ENCODE data around the gene OR51G1. TPM values are rescaled to one million over a fixed set of nuclear protein-coding genes. Genes with fewer than 3 reads are reported as not detected.

Gene OR51G1
- total and polyA plus RNA-seq, 4 donors: not detected

GRCh38 chr11:4919250-4919649, 4.9 kb downstream of the OR51G1 start, which contains the start of gene OR51G2:
Gene OR51G2 (minus strand): TSS chr11:4919350. CDS start chr11:4915663, 3,687 bp downstream.
- H3K36me3 ChIP-seq (ENCODE audit: control insufficient read depth in 4 of 4, insufficient read depth in 3 of 4, low read depth in 1 of 4, low read length in 3 of 4): no peaks in the 10 kb centered on the region
- H3K27ac ChIP-seq (ENCODE audit: low read depth in 1 of 2, low read length in 2 of 2): no peak within 1 kb of the TSS
- no peak for DNase-seq (ENCODE audit: low spot score)
- peaks cover 0 to 5% (median 0%) of the 10 kb centered on the region in 4 donors for H3K9me3 ChIP-seq (ENCODE audit: control insufficient read depth in 4 of 4, low read length in 3 of 4)
- peaks cover 0 to 6% (median 0%) of the 10 kb centered on the region in 4 donors for H3K27me3 ChIP-seq (ENCODE audit: control insufficient read depth in 4 of 4, insufficient read depth in 4 of 4, low read length in 3 of 4)
- TF ChIP-seq ATF3 (IDR thresholded peaks at IDR 0.05) (no peak), MAX (IDR thresholded peaks at IDR 0.05) (no peak), ZBTB33 (IDR thresholded peaks at IDR 0.05) (no peak), GABPA (IDR thresholded peaks at IDR 0.05 in 1 of 2, conservative IDR thresholded peaks at IDR 0.05 in 1 of 2) (no peak), HNF4G (IDR thresholded peaks at IDR 0.05) (no peak), FOXA1 (IDR thresholded peaks at IDR 0.05) (no peak), SP1 (IDR thresholded peaks at IDR 0.05) (no peak), RXRA (IDR thresholded peaks at IDR 0.05) (no peak), NR2F2 (IDR thresholded peaks at IDR 0.05) (no peak), EGR1 (IDR thresholded peaks at IDR 0.05; ENCODE audit: low read depth in 2 of 2) (no peak), YY1 (IDR thresholded peaks at IDR 0.05) (no peak)
- H3K4me1 ChIP-seq (ENCODE audit: control insufficient read depth in 4 of 4, insufficient read depth in 4 of 4, low read length in 3 of 4): no peaks in the 10 kb centered on the region
- WGBS: 71% methylated on average over 4 of the region's 4 CpGs
- H3K9ac ChIP-seq (ENCODE audit: low read depth in 1 of 2, low read length in 2 of 2): no peak within 1 kb of the TSS
- H3K4me3 ChIP-seq (ENCODE audit: low read depth in 1 of 3, low read length in 3 of 3): no peak within 1 kb of the TSS

- no peak overlapping the region for H3K4me3 ChIP-seq (ENCODE audit: low read depth in 1 of 3, low read length in 3 of 3)
- H3K9me3 ChIP-seq (ENCODE audit: control insufficient read depth in 4 of 4, low read length in 3 of 4): peaks cover 0 to 2% (median 0%) of the 10 kb centered on the region in 4 donors
- H3K36me3 ChIP-seq (ENCODE audit: control insufficient read depth in 4 of 4, insufficient read depth in 3 of 4, low read depth in 1 of 4, low read length in 3 of 4): no peaks in the 10 kb centered on the region
- no peak for DNase-seq (ENCODE audit: low spot score)
- H3K9ac ChIP-seq (ENCODE audit: low read depth in 1 of 2, low read length in 2 of 2): no peak overlapping the region
- no peak overlapping the region for H3K27ac ChIP-seq (ENCODE audit: low read depth in 1 of 2, low read length in 2 of 2)
- no peaks in the 10 kb centered on the region for H3K4me1 ChIP-seq (ENCODE audit: control insufficient read depth in 4 of 4, insufficient read depth in 4 of 4, low read length in 3 of 4)
- H3K27me3 ChIP-seq (ENCODE audit: control insufficient read depth in 4 of 4, insufficient read depth in 4 of 4, low read length in 3 of 4): peaks cover 0 to 6% (median 0%) of the 10 kb centered on the region in 4 donors
- TF ChIP-seq HNF4G (IDR thresholded peaks at IDR 0.05) (no peak), EGR1 (IDR thresholded peaks at IDR 0.05; ENCODE audit: low read depth in 2 of 2) (no peak), RAD21 (IDR thresholded peaks at IDR 0.05) (no peak), GABPA (IDR thresholded peaks at IDR 0.05 in 1 of 2, conservative IDR thresholded peaks at IDR 0.05 in 1 of 2) (no peak), JUND (IDR thresholded peaks at IDR 0.05) (no peak), TAF1 (conservative IDR thresholded peaks at IDR 0.05) (no peak), REST (IDR thresholded peaks at IDR 0.05) (no peak), FOXA1 (IDR thresholded peaks at IDR 0.05) (no peak), YY1 (IDR thresholded peaks at IDR 0.05) (no peak), NR2F2 (IDR thresholded peaks at IDR 0.05) (no peak), FOXA2 (IDR thresholded peaks at IDR 0.05) (no peak), RXRA (IDR thresholded peaks at IDR 0.05) (no peak), ATF3 (IDR thresholded peaks at IDR 0.05) (no peak), HNF4A (conservative IDR thresholded peaks at IDR 0.05) (no peak), MAX (IDR thresholded peaks at IDR 0.05) (no peak), CTCF (IDR thresholded peaks at IDR 0.05; ENCODE audit: low read depth, low read length, missing input control) (no peak)
These were observed 7.6 kb downstream of the OR51G1 start for GRCh38 chr11:4916581-4916980.
